Stimulated activated CD4-positive, alpha-beta T cell treated with anti-CD3 and anti-CD28 coated beads, Interleukin-12 subunit alpha, Interleukin-12 subunit beta, amount 100 ng/mL, for 48 hours (primary cell): Measurements from ENCODE around the gene RGL2.
A peak's percentile ranks its signal among the peaks of the same experiment; 100 is the strongest.
"Not testable (repeated sequence)": the region's sequence is repeated elsewhere in the genome, so short reads cannot be mapped to it uniquely, and the experiment has no call there.

Experiments used
- DNase-seq, 3 donors: peaks; one replicate each; pipeline ENCODE4 v3.0.0-alpha.2; 2020; ENCODE audit warnings: low read depth in 2 of 3, low spot score in 1 of 3

The RGL2 gene

GRCh38 chr6:33273924-33274902, 24.5 kb downstream of the RGL2 start:
- no peak for DNase-seq

DNA sequence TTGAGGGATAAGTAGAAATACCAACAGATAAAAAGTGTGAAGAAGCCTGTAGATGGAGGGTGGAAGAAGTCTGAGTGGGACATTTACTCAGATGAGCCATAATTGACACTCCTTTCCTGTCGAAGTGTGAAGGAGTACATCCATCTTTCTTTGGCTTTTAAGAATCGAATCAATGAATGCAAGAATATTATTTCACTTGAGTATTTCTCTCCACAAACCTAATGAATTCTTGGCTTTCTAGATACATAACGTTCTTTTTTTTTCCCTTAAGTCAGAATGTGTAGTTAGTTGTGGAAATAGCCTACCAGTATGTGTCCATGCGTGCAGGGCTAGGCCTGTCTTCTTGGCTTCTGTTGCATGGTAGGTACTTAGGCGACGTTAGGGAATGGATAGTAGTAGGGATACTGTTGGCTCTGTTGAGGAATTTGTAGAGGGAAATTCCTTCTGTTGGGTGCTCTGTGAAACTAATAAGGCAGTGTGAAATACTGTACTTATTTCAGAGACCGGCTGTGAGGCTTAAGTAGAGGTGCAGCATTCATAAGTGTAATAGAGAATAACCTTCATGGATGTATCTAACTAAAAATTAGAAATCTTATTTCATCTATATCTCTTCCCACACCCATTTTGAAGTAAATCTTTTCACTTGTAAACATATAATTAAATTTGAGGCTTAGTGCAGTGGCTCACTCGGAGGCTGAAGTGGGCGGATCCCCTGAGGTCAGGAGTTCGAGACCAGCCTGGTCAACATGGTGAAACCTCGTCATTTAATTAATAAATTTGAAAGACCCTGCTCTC, 25.4 kb downstream of the RGL2 start:
- no peak for DNase-seq

DNA sequence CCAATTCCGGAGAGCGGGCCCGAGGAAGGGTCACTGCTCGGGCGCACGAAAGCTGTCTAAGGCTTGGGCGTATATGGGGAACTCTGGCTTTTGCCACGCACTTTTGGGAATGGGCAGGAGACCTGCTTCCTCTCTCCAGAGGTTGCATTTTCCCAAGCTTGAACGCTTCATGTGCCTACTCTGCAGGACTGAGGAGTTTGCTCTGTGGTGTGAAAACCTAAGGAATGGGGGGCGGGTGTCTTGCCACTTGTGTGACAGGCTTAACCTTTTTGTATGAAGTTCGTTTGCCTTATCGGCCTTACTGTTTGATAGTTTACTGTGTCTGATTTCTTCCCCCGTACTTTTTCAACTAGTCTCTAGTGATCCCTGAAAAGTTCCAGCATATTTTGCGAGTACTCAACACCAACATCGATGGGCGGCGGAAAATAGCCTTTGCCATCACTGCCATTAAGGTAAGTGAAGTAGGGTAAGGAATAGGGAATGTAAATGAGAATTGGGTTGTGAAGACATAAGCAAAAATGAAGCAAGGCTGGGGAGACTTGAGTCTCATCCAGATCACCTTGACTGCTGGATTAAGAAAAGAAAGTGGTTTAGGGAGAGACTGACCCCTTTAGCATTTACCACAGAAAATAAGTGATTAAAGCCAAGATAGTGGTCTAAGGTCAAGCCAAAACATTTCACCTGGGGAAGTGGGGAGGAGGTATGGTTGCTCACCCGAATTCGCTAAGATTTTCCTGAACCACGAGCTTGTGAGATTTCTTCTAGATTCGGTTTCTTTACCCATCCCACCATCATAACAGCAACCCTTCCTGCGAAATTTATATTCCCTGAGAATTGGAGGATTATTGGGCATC, 26.2 kb downstream of the RGL2 start:
- no peak for DNase-seq

DNA sequence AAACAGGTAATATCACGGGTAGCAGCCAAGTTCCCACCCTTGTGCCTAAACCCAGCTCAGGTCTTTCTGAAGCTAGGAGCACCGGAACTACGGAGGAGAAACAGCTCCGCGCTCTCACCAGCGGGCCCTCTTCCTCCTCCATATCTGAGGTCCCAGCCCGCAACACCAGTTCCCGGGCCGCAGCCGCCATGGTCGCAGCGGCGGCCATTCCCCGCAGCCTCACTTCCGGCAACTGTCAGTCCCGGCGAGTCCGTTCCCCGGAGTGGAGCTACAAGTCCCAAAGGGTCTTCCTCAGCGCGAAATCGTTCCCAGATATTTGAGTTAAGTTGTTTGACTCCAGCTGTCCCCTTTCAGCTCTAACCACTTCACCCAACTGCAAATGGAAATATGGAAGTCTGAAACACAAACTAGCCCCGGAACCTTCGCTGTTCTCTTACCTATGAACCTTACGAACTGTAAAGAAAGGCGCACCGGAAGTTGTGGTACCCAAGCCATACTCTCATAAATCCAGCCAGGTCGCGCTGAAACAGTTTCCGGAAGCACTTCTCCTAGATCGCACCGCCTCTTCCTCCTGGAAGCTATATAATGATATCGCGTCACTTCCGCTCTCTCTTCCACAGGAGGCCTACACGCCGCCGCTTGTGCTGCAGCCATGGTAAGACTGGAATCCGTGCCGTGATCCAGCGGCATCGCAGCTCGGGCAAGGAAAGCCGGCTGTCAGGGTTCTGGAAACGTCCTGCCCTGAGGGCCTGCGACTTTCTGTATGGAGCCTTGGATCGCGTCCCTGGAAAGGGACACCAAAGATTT, 27.1 kb downstream of the RGL2 start, which contains the start of the genes RPS18 and VPS52:
Gene RPS18, plus strand, starts transcription at position 608 of the 807 bp plus-strand sequence. Its CDS starts 45 bp downstream, at position 653.
Gene VPS52, minus strand, starts transcription at position 409 of the 807 bp plus-strand sequence. Its CDS starts 201 bp downstream, at position 208.
- DNase-seq: peak; percentile 82 to 95 (median 87)

- DNase-seq: no peak
Observed at GRCh38 chr6:33271117-33271467, 27.6 kb downstream of the RGL2 start.

GRCh38 chr6:33264015-33264414, 34.7 kb downstream of the RGL2 start:
- no peak for DNase-seq

DNA sequence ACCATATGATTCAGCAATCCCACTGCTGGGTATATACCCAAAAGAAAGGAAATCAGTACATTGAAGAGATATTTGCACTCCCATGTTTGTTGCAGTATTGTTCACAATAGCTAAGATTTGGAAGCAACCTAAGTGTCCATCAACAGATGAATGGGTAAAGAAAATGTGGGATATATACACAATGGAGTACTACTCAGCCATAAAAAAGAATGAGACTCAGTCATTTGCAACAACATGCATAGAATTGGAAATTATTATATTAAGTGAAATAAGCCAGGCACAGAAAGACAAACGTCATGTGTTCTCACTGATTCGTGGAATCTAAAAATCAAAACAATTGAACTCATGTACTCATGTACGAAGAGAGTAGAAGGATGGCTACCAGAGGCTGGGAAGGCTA, 36.3 kb downstream of the RGL2 start:
- DNase-seq: not testable (repeated sequence)

- no peak for DNase-seq
Observed at GRCh38 chr6:33259032-33259431, 39.7 kb downstream of the RGL2 start.

DNA sequence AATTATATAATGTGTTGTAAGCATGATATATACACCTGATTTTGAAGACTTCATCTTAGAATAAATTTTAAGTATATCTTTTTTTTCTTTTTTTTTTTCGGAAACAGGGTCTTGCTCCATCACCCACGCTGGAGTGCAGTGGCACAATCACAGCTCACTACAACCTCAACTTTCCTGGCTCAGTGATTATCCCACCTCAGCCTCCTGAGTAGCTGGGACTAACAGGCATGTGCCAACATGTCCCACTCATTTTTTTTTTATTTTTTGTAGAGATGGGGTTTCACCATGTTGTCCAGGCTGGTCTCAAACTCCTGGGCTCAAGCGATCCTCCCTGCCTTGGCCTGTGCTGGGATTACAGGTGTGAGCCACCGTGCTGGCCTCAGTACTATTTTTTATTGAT, 44.2 kb downstream of the RGL2 start:
- no peak for DNase-seq

DNA sequence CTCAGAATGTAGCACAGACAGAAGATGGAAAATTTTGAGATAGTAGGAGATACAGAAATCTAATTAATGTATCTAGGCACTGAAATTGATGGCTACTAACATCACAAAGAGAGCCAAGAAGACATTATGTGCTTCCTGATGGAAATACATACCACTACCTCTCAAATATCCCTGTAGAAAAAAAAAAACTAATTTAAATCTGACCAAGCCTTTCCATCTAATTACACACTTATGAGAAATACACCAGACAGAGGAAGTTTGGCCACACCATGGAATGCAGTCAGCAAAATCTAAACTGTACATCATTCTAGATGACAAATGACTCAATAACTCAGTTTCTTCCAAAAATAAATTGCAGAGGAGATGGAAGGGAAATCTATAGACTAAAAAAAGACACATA, 46.0 kb downstream of the RGL2 start:
- no peak for DNase-seq

GRCh38 chr6:33251395-33252012, 47.2 kb downstream of the RGL2 start:
- DNase-seq: no peak

DNA sequence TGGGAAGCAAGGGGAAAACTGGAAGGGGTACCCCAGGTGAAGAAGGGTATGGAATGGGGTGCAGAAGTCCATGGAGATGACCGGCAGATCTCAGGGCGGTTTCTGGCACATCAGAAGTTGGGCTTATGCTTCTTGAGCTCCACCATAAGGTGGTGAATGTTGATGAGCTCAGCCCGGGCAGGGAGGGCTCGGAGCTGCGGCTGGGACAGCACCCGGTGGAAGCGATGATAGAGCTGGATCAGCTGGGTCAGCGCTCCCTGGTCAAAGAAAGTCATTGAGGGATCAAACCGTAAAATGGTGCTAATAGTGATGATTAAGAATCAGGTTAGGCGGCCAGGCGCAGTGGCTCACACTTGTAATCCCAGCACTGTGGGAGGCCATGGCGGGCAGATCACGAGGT, 48.0 kb downstream of the RGL2 start:
- no peak for DNase-seq

DNA sequence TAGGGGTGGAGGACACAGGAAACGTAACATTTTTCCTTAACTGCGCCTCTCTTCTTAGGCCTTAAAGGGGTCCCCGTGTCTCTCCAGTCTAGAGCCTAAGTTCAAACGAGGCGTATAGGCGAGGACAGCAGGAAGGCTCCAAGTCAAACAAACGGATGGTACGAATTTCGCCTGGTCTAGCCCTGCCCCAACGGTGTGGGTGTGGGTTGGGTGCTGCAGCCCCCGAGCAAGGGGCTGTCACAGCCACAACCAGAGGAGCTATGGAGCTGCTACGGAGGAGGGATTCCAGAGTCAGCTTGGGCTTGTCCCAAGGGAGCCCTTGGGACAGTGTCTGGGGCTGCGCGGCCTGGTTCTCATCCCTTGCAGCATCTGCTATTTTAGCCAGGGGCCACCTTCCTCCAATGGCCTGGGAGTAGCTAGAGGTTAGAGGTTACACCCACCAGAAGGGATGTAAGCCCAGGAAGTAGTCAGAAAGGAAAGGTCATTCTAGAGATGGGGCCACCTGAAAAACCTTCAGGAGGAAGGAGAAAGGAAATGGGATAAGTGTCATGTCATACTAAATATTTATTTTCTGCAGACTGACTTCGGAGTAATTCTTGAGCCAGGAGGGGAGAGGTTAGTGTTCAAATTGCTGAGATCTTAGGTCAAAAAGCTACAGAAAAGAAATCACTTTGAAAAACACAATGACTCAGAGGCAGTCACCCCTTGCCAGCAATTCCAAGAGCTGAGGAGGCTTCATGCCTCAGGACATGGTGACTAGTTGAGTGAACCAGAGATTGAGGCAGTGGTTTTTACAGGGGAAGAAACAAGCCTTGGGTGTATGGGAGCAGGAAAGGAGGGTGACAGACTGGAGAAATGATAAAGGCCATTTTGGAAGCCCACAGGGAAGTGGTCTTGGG, 48.8 kb downstream of the RGL2 start:
- no peak for DNase-seq

DNA sequence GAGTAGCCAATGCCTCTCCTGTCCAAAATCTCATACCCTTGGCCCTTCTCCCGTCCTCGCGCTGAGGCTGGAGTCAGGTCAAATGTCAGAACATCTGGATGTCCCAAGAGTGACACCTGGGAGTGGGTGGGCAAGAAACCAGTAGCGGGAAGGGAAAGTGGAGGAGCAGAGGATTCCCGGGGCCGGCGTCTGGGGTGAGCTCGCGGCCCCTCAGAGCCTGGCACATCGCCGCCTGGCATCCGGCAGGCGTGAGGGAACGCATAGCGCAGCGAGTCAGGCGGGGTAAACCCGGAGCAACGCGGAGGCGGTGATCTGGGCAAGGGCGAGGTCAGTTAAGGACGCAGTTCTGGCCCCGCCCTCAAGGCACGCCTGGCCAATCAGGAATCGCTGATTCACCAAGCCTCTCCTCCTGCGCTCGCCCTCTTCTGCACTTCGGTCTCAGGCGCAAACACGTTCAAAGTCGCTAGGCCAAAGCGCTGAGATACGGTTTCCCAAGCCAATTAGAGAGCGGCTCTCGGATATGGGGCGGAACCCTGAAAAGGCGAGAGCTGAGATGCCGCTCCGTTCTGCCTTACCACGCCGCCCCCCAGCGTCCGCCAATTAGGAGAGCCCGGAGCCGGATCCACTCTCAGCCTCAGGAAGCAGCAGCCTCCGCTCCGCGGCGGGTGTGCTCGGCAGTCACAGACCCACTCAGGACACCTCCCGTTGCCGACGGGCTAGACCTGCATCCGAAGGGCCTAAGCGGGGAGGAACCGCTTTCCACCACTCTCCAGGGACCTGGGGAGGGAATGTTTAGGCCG, 49.6 kb downstream of the RGL2 start:
- peak; percentile 94 to 96 (median 94) for DNase-seq

GRCh38 chr6:33248643-33248931, 50.2 kb downstream of the RGL2 start:
- DNase-seq: peak; percentile 12 to 34 (median 27)

DNA sequence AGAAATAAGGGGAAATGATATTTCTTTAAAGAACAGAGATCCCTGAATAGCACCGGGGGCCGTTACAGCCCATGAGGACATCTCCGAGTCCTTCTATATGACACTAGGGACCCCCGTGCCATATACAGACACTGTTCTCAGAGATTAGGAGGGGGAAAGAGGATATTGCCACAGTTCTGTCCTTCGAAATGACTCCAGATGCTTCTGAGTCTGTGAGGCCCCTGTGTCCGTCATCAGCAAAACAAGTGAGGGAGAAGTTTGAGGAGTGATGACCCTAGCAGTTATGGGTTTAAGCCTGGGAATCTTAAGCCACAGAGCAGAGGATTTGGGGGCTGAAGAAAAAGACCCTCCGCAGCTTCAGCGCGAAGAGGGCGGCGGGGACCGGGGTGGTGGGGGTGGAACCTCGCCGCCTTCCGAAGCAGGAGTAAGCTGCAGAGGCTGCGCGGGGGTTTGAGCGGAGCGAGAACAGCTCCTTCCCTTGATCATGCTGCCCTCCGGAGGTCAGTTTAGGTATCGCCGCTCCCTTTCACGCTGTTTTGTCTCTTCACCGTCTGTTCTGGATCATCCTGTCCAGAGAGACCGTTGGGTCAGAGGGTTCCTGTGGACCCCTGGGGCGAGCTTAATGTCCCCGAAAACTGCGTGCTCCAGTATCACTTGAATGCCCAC, 50.6 kb downstream of the RGL2 start:
- peak; percentile 84 to 97 (median 89) for DNase-seq

DNA sequence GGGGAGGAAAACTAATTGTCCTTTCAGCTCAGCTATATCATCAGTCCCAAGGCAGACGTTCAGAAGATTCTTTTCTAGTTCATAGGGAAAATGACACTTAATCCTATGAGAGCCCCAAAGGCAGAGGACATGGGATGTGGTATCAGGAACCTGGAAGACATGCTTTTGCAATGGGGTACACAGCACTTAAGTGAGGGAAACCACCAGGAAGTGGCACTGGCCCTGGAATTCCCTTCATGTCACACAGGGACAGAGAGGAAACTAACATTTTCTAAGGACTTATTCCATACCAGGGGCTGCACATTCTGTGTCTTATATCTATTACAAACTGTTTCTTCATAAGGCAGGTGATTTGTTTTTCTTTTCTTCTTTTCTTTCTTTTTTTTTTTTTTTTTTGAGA, 55.3 kb downstream of the RGL2 start:
- no peak for DNase-seq

GRCh38 chr6:33241968-33242367, 56.8 kb downstream of the RGL2 start:
- no peak for DNase-seq
